ENCODE measurements around the gene KLHDC10. TPM values are rescaled to one million over a fixed set of nuclear protein-coding genes. Genes with fewer than 3 reads are reported as not detected.
"Not testable (repeated sequence)": the region's sequence is repeated elsewhere in the genome, so short reads cannot be mapped to it uniquely, and the experiment has no call there.

Gene KLHDC10
- total and polyA plus RNA-seq, 5 experiments from 2014 or later, result 1.9 to 19.5 (median 2.4) TPM

- H3K27ac Mint-ChIP-seq, result peak overlapping the region in 9 of 10 donors; percentile 11 to 91 (median 83)
- ATAC-seq, result no peak
- peak overlapping the region; percentile 78 to 88 (median 82) for H3K4me3 Mint-ChIP-seq
- no peak for DNase-seq
- H3K4me1 Mint-ChIP-seq, result peaks cover 9 to 39% (median 23%) of the 10 kb centered on the region in 4 donors
- H3K36me3 Mint-ChIP-seq, result peaks cover 6 to 13% (median 9%) of the 10 kb centered on the region in 3 donors
- H3K27me3 Mint-ChIP-seq, result no peaks in the 10 kb centered on the region
- no peaks in the 10 kb centered on the region for H3K9me3 Mint-ChIP-seq
- POLR2A ChIA-PET, result interaction anchor here (0.6 to 3.2 kb wide), 5 partner anchors 10 to 70 kb away, joined by 3 to 20 read pairs (median 3); partner anchors contain the start of genes KLHDC10 and TMEM209
Measured at GRCh38 chr7:130140551-130141160, 70.3 kb downstream of the KLHDC10 start.

- ATAC-seq, result peak; percentile 80 to 82
- Mint-ChIP-seq H3K4me3 (peak overlapping the region; percentile 78 to 88 (median 82)), H3K4me1 (peaks cover 5 to 35% (median 17%) of the 10 kb centered on the region in 4 donors), H3K36me3 (peaks cover under 1 to 7% (median 2%) of the 10 kb centered on the region in 3 donors), H3K9me3 (no peaks in the 10 kb centered on the region), H3K27ac (peak overlapping the region; percentile 15 to 91 (median 75)), H3K27me3 (no peaks in the 10 kb centered on the region)
- peak in 9 of 10 donors; percentile 25 to 71 (median 48) for DNase-seq
- POLR2A ChIA-PET, result interaction anchor here (0.6 to 3.2 kb wide), 6 partner anchors 10 to 71 kb away, joined by 3 to 20 read pairs (median 3); partner anchors contain the start of genes KLHDC10 and TMEM209
Measured at GRCh38 chr7:130141161-130141883, 71.0 kb downstream of the KLHDC10 start.

GRCh38 chr7:130141884-130142653 is 71.7 kb downstream of the KLHDC10 start:
- Mint-ChIP-seq H3K4me3 (peak overlapping the region; percentile 78 to 88 (median 82)), H3K4me1 (peaks cover 5 to 32% (median 16%) of the 10 kb centered on the region in 4 donors), H3K9me3 (no peaks in the 10 kb centered on the region), H3K27ac (peak overlapping the region in 9 of 10 donors; percentile 34 to 91 (median 83)), H3K27me3 (no peaks in the 10 kb centered on the region), H3K36me3 (peaks cover 0 to 7% (median 0%) of the 10 kb centered on the region in 3 donors)
- no peak for ATAC-seq
- POLR2A ChIA-PET, result interaction anchor here (0.7 to 3.2 kb wide), 6 partner anchors 9 to 1297 kb away, joined by 3 to 20 read pairs (median 3); partner anchors contain the start of genes KLHDC10 and TMEM209
- DNase-seq, result no peak

GRCh38 chr7:130142654-130143333 is 72.5 kb downstream of the KLHDC10 start:
- Mint-ChIP-seq H3K9me3 (no peaks in the 10 kb centered on the region), H3K36me3 (peaks cover 0 to 4% (median 0%) of the 10 kb centered on the region in 3 donors), H3K4me1 (peaks cover 5 to 32% (median 16%) of the 10 kb centered on the region in 4 donors), H3K27me3 (no peaks in the 10 kb centered on the region), H3K4me3 (peak overlapping the region; percentile 19 to 79 (median 54)), H3K27ac (peak overlapping the region in 7 of 10 donors; percentile 4 to 78 (median 38))
- ATAC-seq (no peak), DNase-seq (no peak)
- POLR2A ChIA-PET, result interaction anchor here (0.7 to 3.2 kb wide), 3 partner anchors 63 to 1297 kb away, joined by 3 to 20 read pairs (median 3); partner anchors contain the start of gene TMEM209

- Mint-ChIP-seq H3K4me1 (peaks cover 5 to 36% (median 16%) of the 10 kb centered on the region in 4 donors), H3K36me3 (peaks cover 0 to 3% (median 0%) of the 10 kb centered on the region in 3 donors), H3K27ac (peak overlapping the region in 4 of 10 donors; percentile 6 to 78 (median 56)), H3K4me3 (peak overlapping the region in 4 of 10 donors; percentile 42 to 79 (median 55)), H3K27me3 (peaks cover 0 to 2% (median 0%) of the 10 kb centered on the region in 5 donors), H3K9me3 (no peaks in the 10 kb centered on the region)
- DNase-seq, result no peak
- POLR2A ChIA-PET, result interaction anchor here (1.0 kb wide), 1 partner anchor 344 kb away, joined by 3 read pairs; no protein-coding TSS in a partner anchor
- no peak for ATAC-seq
Measured at GRCh38 chr7:130143334-130143732, 73.0 kb downstream of the KLHDC10 start.

- Mint-ChIP-seq H3K9me3 (no peaks in the 10 kb centered on the region), H3K4me3 (no peak overlapping the region), H3K27ac (no peak overlapping the region), H3K4me1 (peaks cover 5 to 36% (median 15%) of the 10 kb centered on the region in 4 donors), H3K27me3 (peaks cover 0 to 2% (median 0%) of the 10 kb centered on the region in 5 donors), H3K36me3 (peaks cover 0 to 1% (median 0%) of the 10 kb centered on the region in 3 donors)
- DNase-seq (no peak), ATAC-seq (no peak)
- POLR2A ChIA-PET, result interaction anchor here (0.6 kb wide), 1 partner anchor 75 kb away, joined by 4 read pairs; no protein-coding TSS in a partner anchor
Measured at GRCh38 chr7:130143986-130144311, 73.6 kb downstream of the KLHDC10 start.

GRCh38 chr7:130144312-130145171 is 74.2 kb downstream of the KLHDC10 start:
- peaks cover 0 to 2% (median 0%) of the 10 kb centered on the region in 5 donors for H3K27me3 Mint-ChIP-seq
- ATAC-seq (no peak), DNase-seq (no peak)
- H3K27ac Mint-ChIP-seq, result peak overlapping the region in 1 of 10 donors; percentile 41
- H3K9me3 Mint-ChIP-seq, result no peaks in the 10 kb centered on the region
- peaks cover 3 to 35% (median 13%) of the 10 kb centered on the region in 4 donors for H3K4me1 Mint-ChIP-seq
- H3K4me3 Mint-ChIP-seq, result no peak overlapping the region
- no peaks in the 10 kb centered on the region for H3K36me3 Mint-ChIP-seq
- POLR2A ChIA-PET, result interaction anchor here (0.6 kb wide), 1 partner anchor 76 kb away, joined by 4 read pairs; no protein-coding TSS in a partner anchor

- H3K27ac Mint-ChIP-seq, result peak overlapping the region in 1 of 10 donors; percentile 59
Measured at GRCh38 chr7:130145424-130146100, 75.2 kb downstream of the KLHDC10 start.

GRCh38 chr7:130146142-130146541 is 75.8 kb downstream of the KLHDC10 start:
- DNase-seq, POLR2A ChIA-PET: not testable (repeated sequence)

More at GRCh38 chr7:130145424-130146100, 75.2 kb downstream of the KLHDC10 start:
- Mint-ChIP-seq H3K9me3 (no peaks in the 10 kb centered on the region), H3K36me3 (no peaks in the 10 kb centered on the region), H3K4me3 (no peak overlapping the region), H3K27me3 (peaks cover 0 to 7% (median 0%) of the 10 kb centered on the region in 5 donors), H3K4me1 (peaks cover 3 to 38% (median 11%) of the 10 kb centered on the region in 4 donors)
- no peak for DNase-seq
- no peak for ATAC-seq
- POLR2A ChIA-PET, result no interaction called here

GRCh38 chr7:130146693-130147405 is 76.5 kb downstream of the KLHDC10 start:
- H3K27me3 Mint-ChIP-seq, result peaks cover 0 to 7% (median 0%) of the 10 kb centered on the region in 5 donors
- no peaks in the 10 kb centered on the region for H3K9me3 Mint-ChIP-seq
- ATAC-seq (no peak), DNase-seq (no peak)
- no peaks in the 10 kb centered on the region for H3K36me3 Mint-ChIP-seq
- H3K4me3 Mint-ChIP-seq, result no peak overlapping the region
- peaks cover 0 to 32% (median 3%) of the 10 kb centered on the region in 4 donors for H3K4me1 Mint-ChIP-seq
- H3K27ac Mint-ChIP-seq, result no peak overlapping the region
- POLR2A ChIA-PET, result interaction anchor here (0.7 kb wide), 1 partner anchor 800 kb away, joined by 3 read pairs; no protein-coding TSS in a partner anchor

More at GRCh38 chr7:130146142-130146541, 75.8 kb downstream of the KLHDC10 start:
- not testable (repeated sequence) for H3K36me3 Mint-ChIP-seq, ATAC-seq, H3K27me3 Mint-ChIP-seq, H3K4me3 Mint-ChIP-seq, H3K9me3 Mint-ChIP-seq
- H3K4me1 Mint-ChIP-seq, result peaks cover 3 to 36% (median 8%) of the 10 kb centered on the region in 4 donors
- peak overlapping the region in 1 of 10 donors; percentile 59 for H3K27ac Mint-ChIP-seq
